Smooth muscle cell of the brain vasculature (primary cell): ENCODE data around the gene TBRG1.

Experiments
- DNase-seq: peaks from one replicate; pipeline ENCODE4 v3.0.0-alpha.2; 2012; ENCODE audit warnings: low read depth, low spot score

Gene TBRG1

DNA sequence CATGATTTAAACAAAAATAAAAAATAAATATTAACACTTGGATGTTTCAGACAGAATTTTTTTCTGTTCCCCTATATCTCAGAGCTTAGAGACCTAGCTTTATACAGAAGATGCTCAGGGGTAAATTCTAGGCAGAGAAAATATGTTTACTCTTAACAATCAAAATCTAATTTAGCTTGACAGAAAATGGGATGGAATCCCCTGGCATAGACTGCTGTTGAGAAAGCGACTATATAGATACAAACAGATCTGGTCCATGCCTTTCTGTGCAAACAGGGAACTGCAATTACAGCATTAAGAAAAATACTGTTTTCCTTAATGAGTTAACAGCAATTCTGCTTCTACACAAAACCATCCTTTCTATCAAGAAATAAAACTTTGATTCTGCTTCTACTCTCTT, 36.3 kb downstream of the TBRG1 start:
- DNase-seq = no peak

DNA sequence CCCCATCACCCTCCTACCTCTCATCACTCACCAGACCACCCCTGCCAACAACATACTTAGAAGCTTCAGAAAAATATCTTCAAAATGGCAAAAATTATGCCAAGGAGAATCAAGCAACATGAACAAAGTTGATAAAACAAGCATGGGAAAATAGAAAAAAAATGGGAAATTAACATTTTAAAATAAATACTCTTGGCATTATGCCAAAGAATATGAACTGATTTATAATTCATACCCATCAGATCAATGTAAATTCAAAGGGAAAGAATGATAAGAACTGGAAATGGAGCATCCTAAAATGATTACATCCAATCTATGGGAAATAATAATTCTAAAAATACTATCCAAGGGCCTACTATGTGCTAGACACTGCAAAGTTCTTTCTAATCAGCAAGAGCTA, 38.9 kb downstream of the TBRG1 start:
- no peak for DNase-seq

DNA sequence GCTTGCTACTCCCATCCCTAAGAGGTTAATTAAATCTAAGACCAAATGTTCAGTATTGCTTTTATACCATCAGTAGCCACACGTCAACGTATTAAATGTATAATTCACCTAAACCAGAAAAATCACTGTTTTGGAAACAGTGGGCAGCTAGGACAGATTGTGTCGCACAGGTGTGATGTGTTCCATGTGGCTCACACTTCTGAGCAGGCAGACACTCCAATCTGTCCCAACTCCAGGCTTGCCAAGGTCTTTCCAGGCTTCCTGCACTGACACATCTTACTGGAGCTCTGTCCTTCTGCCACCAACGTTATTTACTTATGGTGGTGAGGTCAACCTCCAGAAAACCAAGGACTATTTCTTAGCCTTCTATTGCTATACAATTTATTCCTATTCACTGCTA, 39.4 kb downstream of the TBRG1 start:
- no peak for DNase-seq

DNA sequence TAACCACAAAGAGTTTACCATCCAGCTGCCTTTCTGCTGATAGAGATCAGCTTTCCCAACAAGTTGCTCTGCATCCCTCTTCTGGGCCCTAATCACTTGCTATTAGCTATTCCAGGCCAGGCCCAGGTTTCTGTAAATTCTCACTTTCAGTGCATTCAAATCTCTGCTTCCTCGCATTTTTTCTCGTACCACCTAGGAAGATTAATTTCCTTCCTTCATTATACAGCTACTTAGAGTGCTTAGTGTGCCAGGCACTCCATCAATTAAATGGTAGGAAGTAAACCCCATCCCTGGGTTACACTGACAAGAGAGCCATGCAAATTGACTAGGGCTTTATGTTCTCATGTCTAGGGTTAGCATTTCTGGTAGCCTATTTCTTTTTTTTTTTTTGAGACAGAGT, 41.2 kb downstream of the TBRG1 start:
- no peak for DNase-seq

DNA sequence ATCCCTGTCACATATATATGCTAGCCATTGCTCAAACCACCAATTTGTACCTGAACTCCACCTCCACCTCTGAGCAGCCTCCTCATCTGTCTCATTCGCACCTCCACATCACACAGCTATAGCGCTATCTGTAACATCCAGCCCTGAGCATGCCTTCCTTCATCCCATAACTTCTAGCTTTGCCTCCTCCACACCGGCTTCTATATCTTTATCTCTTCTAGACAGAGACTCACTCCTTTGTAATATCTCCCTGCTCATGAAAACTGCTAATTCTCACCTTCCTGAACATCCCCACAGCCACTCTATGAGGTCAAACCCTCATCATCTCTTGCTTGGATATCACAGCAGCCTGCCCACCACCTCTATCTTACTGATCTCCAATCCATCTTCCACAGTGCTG, 44.9 kb downstream of the TBRG1 start:
- no peak for DNase-seq

DNA sequence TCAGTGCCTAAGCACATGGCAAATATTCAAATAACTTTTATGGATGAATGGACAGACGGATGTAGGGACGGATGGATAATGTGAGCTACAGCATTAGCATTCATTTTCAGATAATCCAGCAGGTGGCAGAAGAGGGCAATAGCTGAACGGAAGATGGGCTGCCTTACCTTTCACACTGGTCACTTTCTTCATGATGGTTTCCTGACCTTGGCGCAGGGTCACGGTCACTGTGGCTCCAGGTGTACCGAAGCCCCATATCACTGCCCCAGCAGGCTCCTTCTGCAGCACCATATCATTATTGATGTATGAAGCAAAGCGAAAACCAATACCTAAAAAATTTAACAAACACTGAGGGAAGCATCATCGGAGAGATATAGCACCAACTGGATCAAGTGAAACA, 46.5 kb downstream of the TBRG1 start:
- DNase-seq = no peak

DNA sequence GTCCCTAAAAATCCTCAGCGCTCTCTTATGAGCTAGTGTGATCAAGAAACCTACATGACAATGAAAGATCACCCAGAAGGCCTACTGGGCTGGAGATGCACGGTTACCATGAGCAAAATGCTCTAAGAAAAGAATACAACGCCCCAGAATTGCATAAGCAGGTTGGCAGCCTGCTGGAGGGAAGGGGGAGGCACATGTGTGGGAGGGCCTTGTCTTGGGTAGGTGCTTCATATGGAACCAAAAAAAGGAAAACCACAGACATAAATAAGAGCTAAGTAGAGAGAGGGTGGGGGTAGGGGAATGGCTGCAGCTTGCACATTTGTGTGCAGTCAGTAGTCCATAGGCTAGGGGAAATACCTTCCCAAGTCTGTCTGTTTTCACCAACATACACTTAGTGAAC, 48.1 kb downstream of the TBRG1 start:
- no peak for DNase-seq

DNA sequence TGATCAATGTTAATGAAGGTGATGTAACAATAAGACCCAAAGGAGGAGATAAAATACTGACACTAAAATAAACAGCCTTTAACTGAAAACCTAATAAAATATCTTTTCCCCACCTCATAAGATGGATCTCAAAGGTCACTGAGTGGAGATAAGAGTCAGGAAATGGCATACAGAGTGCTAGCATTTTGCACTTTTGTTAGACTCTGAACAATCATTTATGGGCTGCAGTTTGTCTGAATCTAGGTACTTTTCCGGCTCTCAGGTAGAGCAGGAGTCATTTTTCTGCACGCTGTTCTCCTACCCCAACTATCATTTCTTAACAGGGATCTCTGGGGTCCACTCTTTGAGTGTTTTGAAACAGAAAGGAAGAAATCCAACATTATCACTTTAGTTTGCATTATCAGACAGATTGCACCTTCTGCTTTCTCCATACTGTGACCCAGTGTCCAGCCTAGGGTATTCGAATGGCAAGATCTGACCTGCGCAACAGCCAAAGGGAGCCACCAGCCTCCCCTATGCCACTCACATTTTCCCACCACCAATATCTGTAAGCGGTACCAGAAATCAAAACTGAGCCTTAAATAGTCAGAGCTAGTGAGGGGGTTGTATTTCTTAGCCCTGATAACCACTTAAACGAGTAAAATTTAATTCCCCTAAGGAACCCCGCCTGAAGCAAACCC, 50.0 kb downstream of the TBRG1 start:
- no peak for DNase-seq

DNA sequence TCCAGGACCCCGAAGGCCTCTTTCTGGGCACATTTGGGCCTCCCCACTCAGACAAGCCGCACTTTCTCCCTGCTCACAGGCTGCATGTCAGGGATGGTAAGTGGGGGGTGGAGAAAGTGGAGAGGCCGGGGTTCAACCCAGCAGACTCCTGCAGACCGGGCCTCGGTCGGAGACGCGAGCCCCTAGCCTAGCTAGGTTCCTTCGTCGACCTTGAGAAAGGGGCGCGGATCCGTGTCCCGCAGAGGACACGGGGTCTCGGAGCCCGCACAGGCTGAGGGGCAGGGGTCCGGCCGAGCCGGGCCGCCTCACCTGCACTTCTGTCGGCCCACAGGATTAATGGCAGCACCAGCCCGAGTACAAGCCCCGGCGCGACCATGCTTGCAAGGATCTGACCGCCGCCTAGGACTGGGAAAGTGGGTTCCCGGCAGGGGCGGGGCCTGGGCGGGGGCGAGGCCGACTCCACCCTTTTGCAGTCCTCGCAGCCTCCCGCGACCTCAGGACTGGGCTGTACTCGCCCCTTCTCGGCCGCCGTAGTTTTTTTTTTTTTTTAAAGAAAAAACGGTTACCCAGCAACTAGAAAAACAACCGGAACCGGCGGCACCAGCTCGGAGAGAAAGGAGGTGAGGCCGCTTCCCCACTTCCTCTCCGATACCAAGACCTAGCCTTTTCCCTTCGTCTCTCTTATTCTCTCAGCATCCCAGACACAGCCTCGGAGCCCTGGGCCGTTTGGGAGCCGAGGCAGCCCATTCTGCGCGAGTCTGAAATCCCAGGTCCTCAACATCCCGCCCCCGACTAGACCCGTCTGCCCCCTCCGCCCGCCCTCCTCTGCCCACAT, 50.9 kb downstream of the TBRG1 start, which contains the start of the genes SIAE and SPA17:
Gene SIAE, minus strand, starts transcription at position 407 of the 835 bp plus-strand sequence. Its CDS starts 31 bp downstream, at position 376.
Gene SPA17, plus strand, starts transcription at position 572 of the 835 bp plus-strand sequence. CDS start 1,361 bp downstream, outside the sequence.
- DNase-seq = peak; percentile 86

DNA sequence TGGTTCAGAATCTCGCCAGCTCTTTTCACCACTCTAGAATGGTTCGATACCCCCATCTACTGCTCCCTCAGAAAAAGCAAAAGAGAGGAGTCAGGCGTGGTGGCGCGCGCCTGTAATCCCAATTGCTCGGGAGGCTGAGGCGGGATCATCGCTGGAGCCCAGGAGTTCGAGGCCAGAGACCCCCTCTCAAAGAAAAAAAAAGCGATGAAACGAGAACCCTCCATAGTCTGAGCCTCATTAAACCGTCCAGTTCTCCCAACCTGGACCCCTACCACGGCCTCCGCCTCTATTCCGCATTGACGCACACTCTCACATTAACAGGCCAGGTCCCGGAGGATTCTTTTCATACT, 51.5 kb downstream of the TBRG1 start:
- DNase-seq = no peak

DNA sequence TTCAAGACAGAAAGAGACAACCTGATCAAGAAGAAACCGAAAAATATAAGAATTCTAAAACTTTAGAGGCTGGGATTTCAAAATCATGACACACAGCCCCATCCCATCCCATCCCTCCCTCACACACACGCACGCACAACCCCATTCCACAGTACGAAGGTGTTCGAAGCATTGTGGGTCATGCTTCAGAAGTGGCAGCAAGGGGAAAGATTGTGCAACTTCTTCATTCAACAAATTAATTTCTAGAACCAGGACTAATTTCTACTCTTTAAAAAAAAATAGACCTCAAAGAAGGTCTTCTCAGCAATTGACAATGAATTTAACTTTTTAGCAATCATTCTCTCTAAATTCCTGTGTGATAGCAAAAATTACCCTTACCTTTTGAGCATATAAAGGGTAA, 51.9 kb downstream of the TBRG1 start:
- no peak for DNase-seq

DNA sequence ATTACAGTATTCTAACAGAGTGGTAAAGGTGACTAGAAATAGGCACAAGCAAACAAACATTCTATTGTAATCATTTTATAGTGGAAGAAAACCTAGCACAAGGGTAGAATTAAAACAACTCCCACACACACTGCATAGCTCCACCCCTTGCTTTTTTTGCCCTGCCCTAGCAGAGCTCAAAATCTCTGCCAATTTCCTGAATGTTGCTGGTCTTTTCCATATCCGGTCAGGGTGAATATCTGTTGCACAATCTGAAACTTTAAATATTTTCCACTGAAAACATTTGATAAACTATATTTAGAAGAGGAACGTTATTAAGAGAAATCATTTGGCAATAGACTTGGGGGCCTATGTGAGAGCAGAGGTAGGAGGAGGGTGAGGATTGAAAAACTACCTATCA, 53.7 kb downstream of the TBRG1 start:
- no peak for DNase-seq

DNA sequence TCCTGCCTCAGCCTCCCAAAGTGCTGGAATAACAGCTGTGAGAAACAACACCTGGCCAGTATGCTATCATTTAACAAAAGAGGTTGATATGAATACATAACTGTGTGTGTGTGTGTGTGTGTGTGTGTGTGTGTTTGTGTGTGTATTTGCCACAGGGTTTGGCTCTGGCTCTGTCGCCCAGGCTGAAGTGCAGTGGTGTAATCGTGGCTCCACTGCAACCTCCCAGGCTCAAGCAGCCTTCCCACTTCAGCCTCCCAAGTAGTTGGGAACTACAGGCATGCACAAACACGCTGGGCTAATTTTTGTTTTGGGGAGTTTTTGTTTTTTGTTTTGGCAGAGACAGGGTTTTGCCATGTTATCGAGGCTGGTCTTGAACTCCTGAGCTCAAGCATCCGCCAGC, 55.8 kb downstream of the TBRG1 start:
- no peak for DNase-seq

DNA sequence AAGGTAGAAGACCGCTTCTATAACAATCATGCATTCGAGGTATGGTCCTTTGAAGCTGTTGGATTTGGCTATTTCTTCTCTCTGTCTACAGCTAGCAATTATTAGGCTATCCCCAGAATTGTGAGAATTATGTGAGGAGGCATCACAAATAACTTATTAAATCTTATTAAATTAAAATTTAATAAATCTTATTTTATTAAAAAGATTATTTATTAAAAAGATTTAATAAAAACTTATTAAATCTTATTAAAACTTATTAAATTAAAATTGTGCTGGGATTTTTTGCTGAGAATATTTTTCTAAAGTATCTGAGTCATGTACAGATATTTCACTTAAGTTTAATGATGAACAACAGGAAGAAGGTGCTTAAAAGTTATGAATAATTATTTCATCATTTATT, 58.8 kb downstream of the TBRG1 start:
- DNase-seq = no peak

DNA sequence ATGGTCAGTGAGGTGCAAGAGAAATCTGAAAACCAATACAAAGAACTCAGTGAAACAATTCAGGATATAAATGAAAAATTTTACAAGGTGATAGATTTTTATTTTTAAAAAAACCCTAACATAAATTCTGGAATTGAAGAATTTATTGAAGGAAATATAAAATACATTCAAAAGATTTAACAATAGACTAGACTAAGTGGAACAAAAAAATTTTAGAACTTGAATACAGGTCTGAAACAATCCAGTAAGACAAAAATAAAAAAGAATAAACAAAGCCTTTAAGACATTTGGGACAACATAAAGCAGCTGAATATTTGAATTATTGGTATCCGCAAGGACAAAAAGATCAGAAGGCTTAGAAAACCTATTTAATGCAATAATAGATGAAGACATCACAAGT, 59.8 kb downstream of the TBRG1 start:
- no peak for DNase-seq
